ENCODE data around the gene GREB1. TPM values are rescaled to one million over a fixed set of nuclear protein-coding genes. Genes with fewer than 3 reads are reported as not detected.

GREB1 gene
- total RNA-seq, 1 donor from 2014 or later = 143 TPM

DNA sequence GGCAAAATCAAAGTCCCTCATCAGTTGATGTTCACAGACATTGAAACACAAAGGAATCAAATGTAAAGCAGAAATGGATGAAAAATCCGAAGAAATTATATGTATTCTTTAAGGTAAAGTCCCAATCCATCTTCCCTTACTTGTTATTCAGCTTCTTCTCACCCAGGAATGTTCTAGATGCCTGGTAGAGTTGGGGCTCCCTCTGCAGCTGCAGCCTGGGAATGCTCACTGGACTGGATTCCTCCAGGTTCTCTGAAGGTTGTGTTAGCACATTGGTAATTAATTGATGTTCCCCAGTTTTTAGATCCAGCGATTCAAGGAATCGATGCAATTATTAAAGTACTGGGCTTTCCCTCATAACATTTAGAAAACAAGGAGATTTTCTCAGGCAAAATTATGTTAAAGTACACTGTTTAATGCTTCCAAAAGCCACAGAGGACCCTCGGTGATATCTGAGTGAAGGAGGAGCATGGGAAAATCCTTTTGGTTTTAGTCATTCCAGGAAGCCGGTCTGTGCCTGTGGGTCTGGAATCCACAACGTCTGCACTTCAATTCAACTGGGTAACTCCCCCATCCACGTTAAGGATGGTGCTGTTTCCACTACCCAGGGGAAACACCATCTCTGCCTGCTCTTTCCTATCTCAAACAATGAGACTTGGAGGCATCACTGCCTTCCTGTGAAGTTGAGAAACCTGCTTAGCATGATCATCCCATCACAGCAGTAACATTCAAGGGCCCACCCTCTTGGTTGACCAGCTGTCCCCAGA lies 114.2 kb downstream of the GREB1 start:
- H3K27ac Mint-ChIP-seq (ENCODE audit: unreplicated experiment) = no peak overlapping the region
- peaks cover 20% of the 10 kb centered on the region for H3K36me3 Mint-ChIP-seq (ENCODE audit: low read depth)
- DNase-seq (ENCODE audit: low read depth, low spot score) = no peak
- no peak for TF ChIP-seq CTCF (conservative IDR thresholded peaks at IDR 0.05)
- no peak overlapping the region for H3K4me3 Mint-ChIP-seq
- H3K4me1 Mint-ChIP-seq = peaks cover 9% of the 10 kb centered on the region
- H3K27me3 Mint-ChIP-seq (ENCODE audit: low read depth) = no peaks in the 10 kb centered on the region
- H3K9me3 Mint-ChIP-seq = no peaks in the 10 kb centered on the region

DNA sequence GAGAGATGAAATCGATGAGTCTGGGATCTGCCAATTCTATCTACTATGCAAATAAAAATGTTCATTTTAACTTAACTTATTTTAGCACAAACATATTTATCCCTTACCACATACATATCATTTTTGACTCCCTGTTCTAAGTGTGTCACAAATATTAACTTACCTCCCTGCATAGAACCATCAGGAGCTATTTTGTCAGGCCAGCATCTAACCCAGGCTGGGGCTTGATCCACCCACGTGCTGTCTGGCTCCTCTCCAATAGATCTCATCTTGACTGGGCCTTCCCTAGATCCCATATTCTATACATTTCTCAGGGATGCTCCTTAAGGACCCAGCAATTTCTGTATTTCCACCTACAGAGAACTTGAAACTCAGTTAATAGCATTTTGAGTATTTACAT lies 115.2 kb downstream of the GREB1 start:
- Mint-ChIP-seq H3K9me3 (no peaks in the 10 kb centered on the region), H3K36me3 (ENCODE audit: low read depth) (peaks cover 10% of the 10 kb centered on the region), H3K4me1 (peaks cover 9% of the 10 kb centered on the region), H3K27me3 (ENCODE audit: low read depth) (no peaks in the 10 kb centered on the region), H3K27ac (ENCODE audit: unreplicated experiment) (no peak overlapping the region), H3K4me3 (no peak overlapping the region)
- DNase-seq (ENCODE audit: low read depth, low spot score) = no peak
- TF ChIP-seq CTCF (conservative IDR thresholded peaks at IDR 0.05) = no peak

GRCh38 chr2:11651856-11652548 lies 118.2 kb downstream of the GREB1 start:
- no peak for TF ChIP-seq CTCF (conservative IDR thresholded peaks at IDR 0.05)
- H3K36me3 Mint-ChIP-seq (ENCODE audit: low read depth) = no peaks in the 10 kb centered on the region
- H3K4me3 Mint-ChIP-seq = no peak overlapping the region
- H3K9me3 Mint-ChIP-seq = no peaks in the 10 kb centered on the region
- no peaks in the 10 kb centered on the region for H3K27me3 Mint-ChIP-seq (ENCODE audit: low read depth)
- DNase-seq (ENCODE audit: low read depth, low spot score) = no peak
- no peak overlapping the region for H3K27ac Mint-ChIP-seq (ENCODE audit: unreplicated experiment)
- peaks cover 9% of the 10 kb centered on the region for H3K4me1 Mint-ChIP-seq

GRCh38 chr2:11652553-11652952 lies 118.7 kb downstream of the GREB1 start:
- Mint-ChIP-seq H3K9me3 (no peaks in the 10 kb centered on the region), H3K27me3 (ENCODE audit: low read depth) (no peaks in the 10 kb centered on the region), H3K4me3 (no peak overlapping the region), H3K27ac (ENCODE audit: unreplicated experiment) (no peak overlapping the region), H3K4me1 (peaks cover 9% of the 10 kb centered on the region), H3K36me3 (ENCODE audit: low read depth) (peaks cover 3% of the 10 kb centered on the region)
- no peak for DNase-seq (ENCODE audit: low read depth, low spot score)
- no peak for TF ChIP-seq CTCF (conservative IDR thresholded peaks at IDR 0.05)

GRCh38 chr2:11655495-11655894 lies 121.7 kb downstream of the GREB1 start:
- no peak for DNase-seq (ENCODE audit: low read depth, low spot score)
- TF ChIP-seq CTCF (conservative IDR thresholded peaks at IDR 0.05) = no peak
- peaks cover 3% of the 10 kb centered on the region for H3K36me3 Mint-ChIP-seq (ENCODE audit: low read depth)
- H3K9me3 Mint-ChIP-seq = no peaks in the 10 kb centered on the region
- H3K4me1 Mint-ChIP-seq = peaks cover 6% of the 10 kb centered on the region
- no peak overlapping the region for H3K4me3 Mint-ChIP-seq
- no peak overlapping the region for H3K27ac Mint-ChIP-seq (ENCODE audit: unreplicated experiment)
- no peaks in the 10 kb centered on the region for H3K27me3 Mint-ChIP-seq (ENCODE audit: low read depth)

Measured in neural crest cell (in vitro differentiated cells).